Measurements from ENCODE around the gene POLH. TPM values are rescaled to one million over a fixed set of nuclear protein-coding genes. Genes with fewer than 3 reads are reported as not detected.

Gene POLH
- total and polyA plus RNA-seq, 9 of the 15 experiments (the other 6 are each of a cell fraction or from before 2014, with no cell fraction given): 5.8 to 31.6 (median 20.6) TPM

- TF ChIP-seq SIN3A (IDR thresholded peaks at IDR 0.05; ENCODE audit: borderline replicate concordance in 2 of 2, control insufficient read depth in 1 of 2, low read depth in 2 of 2, low read length in 2 of 2): 0 out of 4 replicates have a peak, but pooled peaks of 1 of the 2 experiments have one; percentile 26
- 0 out of 2 replicates have a peak, but pooled peaks have one; percentile 23 for TF ChIP-seq ZSCAN29 (IDR thresholded peaks at IDR 0.05)
- TF ChIP-seq MTF1 (CRISPR knock-in tag; IDR thresholded peaks at IDR 0.05; ENCODE audit: borderline replicate concordance): peak; percentile 38; the same call in 1 of the 2 replicates
- TF ChIP-seq SMARCE1 (IDR thresholded peaks at IDR 0.05): peak; percentile 99
- peak; percentile 79 for TF ChIP-seq CXXC5 (CRISPR knock-in tag; IDR thresholded peaks at IDR 0.05)
- TF ChIP-seq, protein P1, sequence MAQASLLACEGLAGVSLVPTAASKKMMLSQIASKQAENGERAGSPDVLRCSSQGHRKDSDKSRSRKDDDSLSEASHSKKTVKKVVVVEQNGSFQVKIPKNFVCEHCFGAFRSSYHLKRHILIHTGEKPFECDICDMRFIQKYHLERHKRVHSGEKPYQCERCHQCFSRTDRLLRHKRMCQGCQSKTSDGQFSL (CRISPR knock-in tag; IDR thresholded peaks at IDR 0.05): no peak
- TF ChIP-seq, protein P1 (tag; IDR thresholded peaks at IDR 0.05): peak in 1 of 2 experiments; percentile 72; a peak in 2 of 4 replicates
- TF ChIP-seq NRF1 (conservative IDR thresholded peaks at IDR 0.05 in 1 of 2, IDR thresholded peaks at IDR 0.05 in 1 of 2): 0 out of 4 replicates have a peak, but pooled peaks of 1 of the 2 experiments have one; percentile 13
- TF ChIP-seq, protein P2, sequence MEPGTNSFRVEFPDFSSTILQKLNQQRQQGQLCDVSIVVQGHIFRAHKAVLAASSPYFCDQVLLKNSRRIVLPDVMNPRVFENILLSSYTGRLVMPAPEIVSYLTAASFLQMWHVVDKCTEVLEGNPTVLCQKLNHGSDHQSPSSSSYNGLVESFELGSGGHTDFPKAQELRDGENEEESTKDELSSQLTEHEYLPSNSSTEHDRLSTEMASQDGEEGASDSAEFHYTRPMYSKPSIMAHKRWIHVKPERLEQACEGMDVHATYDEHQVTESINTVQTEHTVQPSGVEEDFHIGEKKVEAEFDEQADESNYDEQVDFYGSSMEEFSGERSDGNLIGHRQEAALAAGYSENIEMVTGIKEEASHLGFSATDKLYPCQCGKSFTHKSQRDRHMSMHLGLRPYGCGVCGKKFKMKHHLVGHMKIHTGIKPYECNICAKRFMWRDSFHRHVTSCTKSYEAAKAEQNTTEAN (CRISPR knock-in tag; IDR thresholded peaks at IDR 0.05): no peak
- no peak for TF ChIP-seq IRF1 (CRISPR knock-in tag; IDR thresholded peaks at IDR 0.05; ENCODE audit: borderline replicate concordance)
- TF ChIP-seq BRCA1 (IDR thresholded peaks at IDR 0.05): no peak
- TF ChIP-seq BRCA1 (CRISPR knock-in tag; IDR thresholded peaks at IDR 0.05): no peak
- TF ChIP-seq PREB (CRISPR knock-in tag; IDR thresholded peaks at IDR 0.05): peak; percentile 98; the same call in 1 of the 2 replicates
- no peak for TF ChIP-seq THRAP3 (IDR thresholded peaks at IDR 0.05; ENCODE audit: borderline replicate concordance)
- peak; percentile 60; the same call in 1 of the 2 replicates for TF ChIP-seq ZNF134 (CRISPR knock-in tag; conservative IDR thresholded peaks at IDR 0.05)
- peak; percentile 38; the same call in 1 of the 2 replicates for TF ChIP-seq KLF13 (tag; IDR thresholded peaks at IDR 0.05; ENCODE audit: borderline replicate concordance, low read depth)
- TF ChIP-seq BCOR (IDR thresholded peaks at IDR 0.05): peak; percentile 71; the same call in 1 of the 2 replicates
- TF ChIP-seq, protein P3, sequence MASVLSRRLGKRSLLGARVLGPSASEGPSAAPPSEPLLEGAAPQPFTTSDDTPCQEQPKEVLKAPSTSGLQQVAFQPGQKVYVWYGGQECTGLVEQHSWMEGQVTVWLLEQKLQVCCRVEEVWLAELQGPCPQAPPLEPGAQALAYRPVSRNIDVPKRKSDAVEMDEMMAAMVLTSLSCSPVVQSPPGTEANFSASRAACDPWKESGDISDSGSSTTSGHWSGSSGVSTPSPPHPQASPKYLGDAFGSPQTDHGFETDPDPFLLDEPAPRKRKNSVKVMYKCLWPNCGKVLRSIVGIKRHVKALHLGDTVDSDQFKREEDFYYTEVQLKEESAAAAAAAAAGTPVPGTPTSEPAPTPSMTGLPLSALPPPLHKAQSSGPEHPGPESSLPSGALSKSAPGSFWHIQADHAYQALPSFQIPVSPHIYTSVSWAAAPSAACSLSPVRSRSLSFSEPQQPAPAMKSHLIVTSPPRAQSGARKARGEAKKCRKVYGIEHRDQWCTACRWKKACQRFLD (CRISPR knock-in tag; IDR thresholded peaks at IDR 0.05): no peak
- no peak; the same call in 1 of the 2 replicates for TF ChIP-seq MEF2A (IDR thresholded peaks at IDR 0.05; ENCODE audit: control insufficient read depth, low read depth, low read length)
- TF ChIP-seq POLR2H (tag; IDR thresholded peaks at IDR 0.05; ENCODE audit: low read depth): no peak
- TF ChIP-seq ZNF311 (CRISPR knock-in tag; IDR thresholded peaks at IDR 0.05): no peak; the same call in 1 of the 2 replicates
Observed at GRCh38 chr6:43630980-43631619, 55.1 kb downstream of the POLH start (continued).
